HG02759 (cell line): ENCODE results near the gene PRR16.

Experiments used
- ATAC-seq: cut with Tn5 transposase; IDR thresholded peaks from one replicate; pipeline ENCODE4 v1.9.1; 2021; ENCODE audit warnings: mild to moderate bottlenecking, moderate library complexity; ENCODE audit not compliant: unreplicated experiment

PRR16 gene

GRCh38 chr5:120512791-120513650 is 48.9 kb downstream of the PRR16 start:
- no peak for ATAC-seq

GRCh38 chr5:120516805-120517204 is 52.7 kb downstream of the PRR16 start:
- no peak for ATAC-seq

GRCh38 chr5:120517607-120518252 is 53.6 kb downstream of the PRR16 start:
- ATAC-seq = no peak

DNA sequence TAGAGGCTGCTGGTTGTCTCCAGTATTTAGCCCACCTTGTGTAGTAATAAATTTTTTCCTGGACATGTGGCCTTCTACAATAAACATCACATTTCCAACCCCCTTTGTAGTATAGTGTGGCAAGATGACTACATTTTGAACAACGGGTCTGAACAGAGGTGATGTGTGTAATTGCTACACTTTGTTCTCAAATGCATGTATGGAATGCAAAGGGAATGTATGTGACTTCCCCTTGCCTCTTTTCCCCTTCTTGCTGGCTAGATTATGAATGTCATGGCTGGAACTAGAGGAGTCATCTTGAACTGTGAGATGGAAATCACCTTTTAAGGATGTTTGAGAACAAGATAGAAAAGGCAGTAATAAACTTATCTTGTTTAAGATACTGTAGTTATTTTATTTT is 54.5 kb downstream of the PRR16 start:
- no peak for ATAC-seq

DNA sequence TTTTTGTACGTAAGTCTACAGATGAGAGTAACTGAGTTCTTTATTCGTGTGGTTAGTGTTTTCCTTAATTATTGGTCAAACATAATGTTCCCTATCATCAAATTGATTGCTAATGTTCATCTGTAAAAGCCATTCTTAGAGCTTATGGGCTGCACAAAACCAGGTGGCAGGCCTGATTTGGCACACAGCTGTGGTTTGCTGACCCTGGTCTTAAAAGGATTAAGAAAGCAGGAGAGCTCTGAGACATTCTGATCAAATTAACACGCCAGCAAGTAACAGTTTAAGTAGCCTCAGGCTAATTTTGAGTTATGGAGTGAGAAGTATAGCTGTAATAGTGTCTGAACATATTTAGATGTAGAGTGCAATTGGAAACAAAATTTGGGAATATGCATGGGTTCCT is 63.2 kb downstream of the PRR16 start:
- no peak for ATAC-seq

DNA sequence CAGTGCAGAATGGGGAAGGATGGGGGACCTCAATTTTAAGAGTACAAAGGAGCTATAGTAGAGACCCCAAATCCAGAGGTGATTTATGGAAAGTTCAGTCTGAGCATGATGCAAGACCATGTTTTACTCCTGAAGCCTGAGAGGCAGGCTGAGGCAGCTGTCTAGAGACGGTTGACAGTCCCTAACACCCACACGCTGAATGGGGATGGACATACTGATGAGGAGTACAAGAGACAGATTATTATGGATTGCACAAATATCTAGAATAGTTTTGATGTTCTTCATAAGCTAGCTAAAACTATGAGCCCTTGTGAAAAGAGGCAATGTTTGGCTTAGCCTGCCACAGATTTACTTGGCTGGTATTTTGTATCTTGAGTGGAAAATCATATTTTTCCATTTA is 64.5 kb downstream of the PRR16 start:
- ATAC-seq = no peak

- no peak for ATAC-seq
Observed at GRCh38 chr5:120529386-120529785, 65.3 kb downstream of the PRR16 start.

DNA sequence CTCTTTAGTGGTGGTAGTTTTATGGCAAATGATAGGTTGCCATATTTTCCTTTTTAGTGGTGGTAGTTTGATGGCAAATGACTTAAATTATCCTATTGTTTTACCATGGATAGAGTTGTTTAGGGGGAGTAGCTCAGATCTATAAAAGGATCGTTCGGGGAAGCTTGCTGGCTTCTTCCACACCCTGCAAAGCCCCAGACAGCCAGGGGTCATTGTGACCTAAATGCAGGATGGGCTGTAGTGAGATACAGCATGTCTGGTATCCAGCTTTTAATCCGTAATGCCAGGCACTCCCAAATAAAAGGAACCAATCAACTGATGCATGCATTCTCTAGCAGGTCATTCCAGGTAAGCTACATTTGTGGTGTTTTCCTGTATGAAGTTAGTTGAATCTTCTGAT is 67.1 kb downstream of the PRR16 start:
- no peak for ATAC-seq

GRCh38 chr5:120532835-120533234 is 68.7 kb downstream of the PRR16 start:
- no peak for ATAC-seq

- no peak for ATAC-seq
Observed at GRCh38 chr5:120533581-120533980, 69.5 kb downstream of the PRR16 start.

DNA sequence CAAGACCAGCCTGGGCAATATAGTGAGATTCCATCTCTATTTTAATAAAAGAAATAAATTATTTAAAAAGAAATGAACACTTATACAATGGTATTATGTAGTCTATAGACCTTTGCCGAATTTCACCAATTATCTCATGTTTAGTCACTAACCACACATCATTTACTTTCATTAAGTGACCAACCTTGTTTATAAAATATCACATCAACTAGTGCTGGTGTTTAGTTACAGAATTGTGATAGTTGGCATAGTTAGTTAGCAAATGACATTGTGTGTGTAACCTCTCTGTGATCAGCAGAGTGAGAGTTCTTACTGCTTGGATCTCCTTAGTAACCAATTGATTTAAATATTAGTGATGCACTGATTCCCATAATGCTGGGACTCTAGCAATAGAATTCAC is 71.8 kb downstream of the PRR16 start:
- no peak for ATAC-seq

DNA sequence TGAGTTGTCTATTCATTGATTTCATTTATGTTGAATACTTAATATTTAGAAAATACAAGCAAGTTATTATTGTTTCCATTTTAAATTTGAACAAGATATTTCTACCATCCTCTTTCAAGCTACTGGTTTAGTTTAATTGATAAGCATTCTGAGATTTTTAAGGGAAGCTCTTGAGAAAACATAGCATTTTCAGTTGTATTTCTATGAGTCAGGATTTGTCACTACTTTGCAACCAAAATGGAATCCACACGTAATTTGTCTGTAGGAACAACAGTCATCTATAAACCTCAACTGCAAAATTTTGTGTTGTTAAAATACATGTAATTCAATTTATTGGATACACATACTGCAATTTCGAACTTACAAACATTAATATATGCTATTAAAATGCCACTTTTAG is 74.0 kb downstream of the PRR16 start:
- ATAC-seq = no peak

DNA sequence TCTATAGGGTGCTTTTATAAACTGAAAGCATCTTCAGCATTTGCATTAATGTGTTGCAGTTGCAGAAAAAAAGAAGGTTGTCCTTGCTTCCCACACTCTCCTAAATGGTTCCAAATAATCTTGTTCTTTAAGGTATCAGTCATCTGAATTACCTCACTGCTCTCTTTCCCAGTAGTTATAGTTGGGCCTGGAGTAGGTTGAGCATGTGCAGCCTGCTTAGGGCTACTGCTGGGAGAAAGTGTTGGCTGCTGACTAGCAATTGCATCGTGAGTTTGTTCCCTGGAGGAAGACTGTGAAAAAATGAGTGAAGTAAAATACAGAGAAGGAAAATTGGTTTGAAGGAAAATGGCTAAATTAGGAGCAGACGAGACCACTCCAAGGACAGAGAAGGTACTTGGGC is 74.5 kb downstream of the PRR16 start:
- ATAC-seq = no peak

DNA sequence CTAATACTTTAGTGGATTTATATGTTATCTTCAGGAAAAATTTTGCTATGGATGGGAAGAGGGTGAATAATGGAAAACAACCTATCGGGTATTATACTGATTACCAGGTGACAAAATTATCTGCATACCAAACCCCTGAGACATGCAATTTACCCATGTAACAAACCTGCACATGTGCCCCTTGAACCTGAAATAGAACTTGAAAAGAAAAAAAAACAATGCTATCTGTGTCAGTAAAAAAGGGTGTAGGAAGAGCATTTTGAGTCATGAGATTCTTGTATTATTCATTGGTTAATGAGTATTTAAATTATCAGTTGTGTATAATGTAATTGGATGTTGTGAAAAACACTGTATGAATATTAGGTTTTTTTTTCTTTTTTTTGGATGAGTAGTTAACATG is 75.4 kb downstream of the PRR16 start:
- ATAC-seq = no peak

DNA sequence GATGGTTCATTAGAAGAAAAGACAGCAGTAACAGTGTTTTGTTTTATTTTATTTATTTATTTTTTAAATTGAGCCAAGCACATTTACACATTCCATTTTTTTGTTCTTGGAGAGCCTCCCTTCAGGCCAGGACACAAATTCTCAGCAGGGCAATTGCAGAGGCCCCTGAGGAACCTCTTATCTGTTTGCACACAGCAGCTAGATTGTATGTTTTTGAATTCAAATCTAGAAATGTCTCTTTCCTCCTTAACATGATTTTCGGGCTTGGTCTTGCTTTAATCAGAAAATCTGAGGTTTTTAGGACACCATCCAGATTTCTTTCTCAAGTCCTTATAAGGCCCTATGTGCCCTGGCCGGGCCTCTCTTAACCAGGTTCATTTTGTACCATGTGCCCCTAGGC is 76.0 kb downstream of the PRR16 start:
- ATAC-seq = no peak

- no peak for ATAC-seq
Observed at GRCh38 chr5:120544043-120544442, 79.9 kb downstream of the PRR16 start.

DNA sequence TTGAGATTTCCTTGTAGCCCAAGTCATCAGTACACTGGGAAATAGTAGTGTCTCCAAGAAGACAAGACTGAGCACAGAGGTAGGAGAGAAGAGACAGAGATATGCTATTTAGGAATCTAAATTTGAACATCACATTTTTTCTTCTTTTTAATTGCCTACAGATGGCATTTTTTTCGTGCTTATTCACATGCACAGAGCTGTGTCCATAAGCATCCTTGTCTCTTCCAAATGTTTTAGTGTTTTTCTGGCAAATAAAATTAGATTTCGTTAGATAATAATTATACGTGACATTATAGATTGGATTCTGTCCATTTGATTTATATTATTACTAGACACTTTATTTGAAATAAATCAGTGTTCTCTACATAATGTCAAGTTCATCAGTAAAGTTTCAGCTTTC is 80.9 kb downstream of the PRR16 start:
- no peak for ATAC-seq

DNA sequence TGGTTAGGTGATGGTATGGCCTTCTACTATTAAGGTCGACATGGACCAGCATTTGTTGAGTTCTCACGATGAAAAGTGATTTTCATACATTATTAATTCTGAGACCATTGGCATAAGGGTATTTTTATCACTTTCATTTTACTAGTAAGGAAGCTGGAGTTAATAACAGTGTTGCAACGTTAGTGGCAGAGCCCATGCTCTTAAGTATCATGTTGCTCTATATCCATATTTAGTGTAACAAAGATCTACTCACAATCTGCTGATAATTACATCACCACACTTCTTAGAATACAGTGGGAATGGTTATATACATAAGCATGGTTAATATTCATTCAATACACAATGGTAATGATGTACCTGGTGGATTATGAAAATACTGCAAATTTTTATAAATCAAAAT is 81.9 kb downstream of the PRR16 start:
- no peak for ATAC-seq

DNA sequence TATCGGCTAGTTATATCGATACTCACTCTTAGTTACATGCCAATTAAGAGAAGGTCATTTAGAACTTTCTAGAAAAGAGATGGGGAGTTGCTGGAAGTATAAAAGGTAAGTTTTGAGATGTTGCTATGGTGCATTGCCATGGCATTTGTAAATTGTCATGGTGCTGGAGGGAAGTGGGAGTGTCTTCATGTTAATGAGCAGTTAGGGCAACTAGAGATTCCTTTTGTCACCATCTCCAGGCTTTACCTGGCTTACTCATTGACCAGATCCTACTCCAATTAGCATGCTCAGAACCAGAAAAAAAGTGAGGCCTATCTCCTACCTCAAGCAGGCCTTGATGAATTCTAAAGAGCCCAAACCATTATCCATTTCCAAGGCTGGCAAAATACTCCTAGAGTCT is 82.8 kb downstream of the PRR16 start:
- no peak for ATAC-seq

DNA sequence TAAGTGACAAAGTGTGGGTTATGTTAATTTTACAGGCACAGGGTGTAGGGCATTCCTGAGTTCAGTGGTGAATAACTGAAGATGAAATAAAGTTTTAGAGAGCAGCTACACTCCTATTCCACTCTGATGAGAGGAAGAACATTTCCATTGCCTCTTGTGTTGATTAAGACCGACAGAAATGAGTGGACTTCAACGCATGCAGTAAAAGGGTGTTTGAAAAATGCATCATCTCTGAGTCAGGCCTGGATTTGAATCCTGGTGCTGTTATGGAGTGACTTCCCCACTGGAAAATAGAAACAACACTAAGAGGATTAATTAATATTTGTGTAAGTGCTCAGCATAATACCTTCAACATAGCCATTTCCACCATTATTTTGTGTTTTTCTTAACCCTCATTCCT is 86.3 kb downstream of the PRR16 start:
- no peak for ATAC-seq

- ATAC-seq = no peak
Observed at GRCh38 chr5:120552638-120553037, 88.5 kb downstream of the PRR16 start.

GRCh38 chr5:120555345-120555744 is 91.2 kb downstream of the PRR16 start:
- no peak for ATAC-seq

GRCh38 chr5:120564013-120564412 is 99.9 kb downstream of the PRR16 start:
- no peak for ATAC-seq
